ENCODE results near the gene C10orf71. TPM values are rescaled to one million over a fixed set of nuclear protein-coding genes. Genes with fewer than 3 reads are reported as not detected.

Gene C10orf71
- total RNA-seq, 1 donor from 2014 or later = not detected

DNA sequence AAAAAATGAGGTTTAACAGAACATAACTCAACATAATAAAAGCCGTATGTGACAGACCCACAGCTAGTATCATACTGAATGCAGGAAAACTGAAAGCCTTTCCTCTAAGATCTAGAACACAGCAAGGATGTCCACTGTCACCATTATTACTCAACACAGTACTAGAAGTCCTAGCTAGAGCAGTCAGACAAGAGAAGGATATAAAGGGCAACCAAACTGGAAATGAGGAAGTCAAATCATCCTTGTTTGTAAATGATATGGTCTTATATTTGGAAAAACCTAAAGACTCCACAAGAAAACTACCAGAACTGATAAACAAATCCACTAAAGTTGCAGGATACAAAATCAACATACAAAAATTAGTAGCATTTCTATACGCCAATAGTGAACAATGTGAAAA is 45.9 kb downstream of the C10orf71 start:
- no peak for DNase-seq

GRCh38 chr10:49347342-49347741 is 48.4 kb downstream of the C10orf71 start:
- no peak for DNase-seq

DNA sequence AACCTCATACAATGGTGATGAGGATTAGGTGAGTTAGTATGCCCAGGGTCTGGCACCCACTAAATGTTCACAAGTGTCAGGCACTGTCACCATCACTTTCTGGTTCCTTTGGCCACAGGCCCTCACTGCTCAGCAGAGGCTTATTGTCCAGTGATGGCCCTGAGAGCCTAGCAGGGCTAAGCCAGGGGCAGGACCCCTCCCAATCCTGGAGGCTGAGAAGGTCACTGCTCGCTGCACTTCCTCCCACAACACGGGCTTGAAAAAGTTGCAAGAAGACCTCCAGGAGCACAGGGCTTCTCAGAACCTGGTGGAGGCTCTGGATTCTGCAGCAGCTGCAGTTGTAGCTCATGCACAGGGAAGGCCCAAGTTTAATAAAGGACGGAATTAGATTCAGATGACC is 48.9 kb downstream of the C10orf71 start:
- DNase-seq = no peak

DNA sequence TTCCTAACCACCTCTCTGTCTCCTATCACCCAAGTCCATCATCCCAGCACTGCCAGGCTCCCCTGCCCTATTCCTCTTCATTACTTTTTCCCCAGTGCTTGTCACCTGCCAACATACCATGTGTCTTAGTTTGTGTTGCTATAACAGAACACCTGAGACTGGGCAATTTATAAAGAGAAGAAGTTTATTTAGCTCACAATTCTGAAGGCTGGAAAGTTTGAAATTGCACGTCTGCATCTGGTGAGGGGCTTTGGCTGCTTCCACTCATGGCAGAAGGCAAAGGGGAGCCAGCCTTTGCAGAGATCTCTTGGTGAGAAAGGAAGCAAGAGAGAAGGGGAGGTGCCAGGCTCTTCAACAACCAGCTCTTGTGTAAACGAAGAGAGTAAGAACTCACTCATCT is 49.6 kb downstream of the C10orf71 start:
- DNase-seq = no peak

DNA sequence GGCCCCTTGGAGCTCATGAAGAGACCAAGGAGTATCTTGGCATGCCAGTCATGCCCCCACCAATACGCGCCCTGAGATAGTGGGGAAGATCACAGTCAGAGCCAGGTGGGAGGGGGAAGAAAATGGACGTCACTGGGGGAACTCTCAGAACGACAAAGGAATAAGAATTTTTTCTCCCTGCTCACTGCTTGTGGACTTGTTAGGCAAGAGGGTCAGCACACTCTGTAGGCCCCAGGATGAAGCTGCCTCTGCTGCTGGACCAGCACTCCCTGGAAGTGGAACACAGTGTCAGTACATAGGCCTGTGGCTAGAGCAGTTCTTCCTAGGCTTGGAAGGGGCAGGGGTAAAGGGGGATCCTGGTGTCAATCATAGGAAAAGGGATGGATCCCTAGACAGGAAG is 50.4 kb downstream of the C10orf71 start:
- DNase-seq = no peak

- no peak for DNase-seq
Measured at GRCh38 chr10:49350138-49350537, 51.2 kb downstream of the C10orf71 start.

DNA sequence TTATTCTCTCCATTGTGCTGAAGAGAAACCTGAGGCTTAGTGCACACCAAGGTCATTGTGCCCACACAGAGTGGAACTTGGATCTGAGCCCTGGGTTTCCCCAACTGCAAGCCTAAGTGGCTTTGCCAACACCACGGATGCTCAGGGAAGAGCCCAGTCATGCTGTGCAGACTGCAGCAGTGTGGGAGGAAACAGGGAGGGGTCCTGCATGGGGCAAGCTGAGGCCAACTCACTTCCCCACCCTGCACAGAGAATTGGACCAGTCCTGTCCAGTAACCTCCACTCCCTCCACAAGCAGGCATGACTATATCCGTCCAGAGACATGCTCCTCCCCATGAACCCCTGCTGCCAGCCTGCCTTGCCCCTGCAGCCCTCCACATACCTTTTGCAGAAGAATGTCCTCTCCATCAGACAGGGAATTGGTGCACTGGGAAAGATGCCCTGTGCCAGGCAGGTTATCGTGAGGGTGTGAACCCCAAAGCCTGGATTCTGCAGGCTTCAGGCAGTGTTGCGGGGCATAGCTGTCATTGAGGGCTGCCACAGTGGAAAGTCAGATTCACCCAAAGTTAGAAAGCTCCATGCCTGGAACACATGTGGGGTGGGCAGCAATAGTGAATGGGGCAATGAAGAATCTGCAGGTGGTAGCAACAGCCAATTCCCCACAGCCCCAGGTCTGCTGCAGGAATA is 52.0 kb downstream of the C10orf71 start:
- no peak for DNase-seq

DNA sequence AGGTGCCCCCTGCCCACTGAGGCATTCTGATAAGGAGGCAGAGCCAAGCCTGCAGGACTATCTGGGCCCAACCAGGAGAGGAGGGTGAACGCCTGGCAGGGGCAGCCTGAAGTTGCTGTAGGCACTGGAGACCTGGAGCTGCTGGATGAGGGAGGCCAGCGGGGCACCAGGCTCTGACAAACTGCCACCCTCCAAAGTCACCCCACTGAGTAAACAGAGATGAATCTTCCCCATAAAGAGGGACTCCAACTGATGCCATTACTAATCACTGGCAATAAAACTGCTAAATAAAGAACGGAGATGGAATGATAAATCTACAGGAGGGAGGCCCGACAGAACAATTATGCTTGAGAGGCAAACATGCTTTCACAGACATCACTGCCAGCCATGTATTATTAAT is 52.7 kb downstream of the C10orf71 start:
- DNase-seq = no peak

DNA sequence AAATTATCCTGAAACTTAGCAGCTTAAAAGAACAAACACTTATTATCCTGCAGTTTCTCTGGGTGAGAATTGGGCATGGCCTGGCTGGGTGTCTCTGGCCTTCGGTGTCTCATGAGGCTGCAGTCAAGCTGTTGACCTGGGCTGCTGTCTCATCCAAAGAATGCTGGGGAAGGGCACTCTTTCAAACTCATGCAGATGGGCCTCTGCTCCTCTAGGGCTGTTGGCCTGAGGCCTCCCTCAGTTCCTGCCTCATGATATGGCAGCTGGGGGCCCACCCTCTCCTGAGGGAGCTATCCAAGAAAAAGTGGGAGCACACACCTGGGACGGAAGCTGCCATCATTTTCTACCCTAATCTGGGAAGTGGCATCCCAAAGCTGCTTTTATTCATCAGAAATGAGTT is 53.4 kb downstream of the C10orf71 start:
- no peak for DNase-seq

DNA sequence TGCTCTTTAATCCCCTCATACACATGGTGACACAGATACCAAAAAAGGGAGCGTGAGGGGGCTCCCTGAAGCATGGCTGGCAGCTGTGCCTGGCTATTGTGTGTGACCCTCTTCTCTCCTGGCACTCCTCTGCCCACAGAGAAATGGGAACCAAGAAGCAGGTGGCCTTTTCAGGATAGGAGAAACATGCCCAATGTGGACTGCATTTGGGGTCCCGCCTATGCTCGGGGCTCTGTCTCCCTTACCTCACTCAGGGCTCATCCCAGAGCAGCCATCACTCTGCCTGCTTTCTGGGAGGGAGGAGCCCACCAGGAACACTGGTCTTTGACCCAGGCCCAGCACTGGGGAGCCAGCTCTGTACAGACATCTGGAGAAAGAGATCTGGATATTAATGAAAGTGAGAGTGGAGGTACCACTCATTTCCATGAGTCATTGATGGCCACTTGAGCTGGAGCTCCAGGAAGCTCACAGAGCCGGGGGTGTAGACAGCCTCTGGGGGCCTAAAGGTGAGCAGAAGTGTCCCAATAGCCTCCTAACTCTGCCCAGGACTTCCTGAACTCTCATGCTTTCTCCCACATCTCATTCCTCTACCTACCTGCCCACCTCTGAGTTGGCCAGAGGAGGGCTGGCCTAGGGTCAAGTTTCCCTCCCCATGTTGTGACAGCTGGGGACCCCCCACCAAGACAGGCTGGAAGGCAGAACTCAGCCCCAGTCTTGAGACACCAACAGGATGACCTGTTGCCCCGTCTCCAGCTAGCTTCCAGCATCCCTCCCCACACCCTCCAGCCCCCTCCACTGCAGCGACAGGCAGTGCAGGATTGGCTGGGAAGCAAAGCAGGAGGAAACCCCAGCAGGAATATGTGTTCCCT is 54.3 kb downstream of the C10orf71 start:
- DNase-seq = no peak

DNA sequence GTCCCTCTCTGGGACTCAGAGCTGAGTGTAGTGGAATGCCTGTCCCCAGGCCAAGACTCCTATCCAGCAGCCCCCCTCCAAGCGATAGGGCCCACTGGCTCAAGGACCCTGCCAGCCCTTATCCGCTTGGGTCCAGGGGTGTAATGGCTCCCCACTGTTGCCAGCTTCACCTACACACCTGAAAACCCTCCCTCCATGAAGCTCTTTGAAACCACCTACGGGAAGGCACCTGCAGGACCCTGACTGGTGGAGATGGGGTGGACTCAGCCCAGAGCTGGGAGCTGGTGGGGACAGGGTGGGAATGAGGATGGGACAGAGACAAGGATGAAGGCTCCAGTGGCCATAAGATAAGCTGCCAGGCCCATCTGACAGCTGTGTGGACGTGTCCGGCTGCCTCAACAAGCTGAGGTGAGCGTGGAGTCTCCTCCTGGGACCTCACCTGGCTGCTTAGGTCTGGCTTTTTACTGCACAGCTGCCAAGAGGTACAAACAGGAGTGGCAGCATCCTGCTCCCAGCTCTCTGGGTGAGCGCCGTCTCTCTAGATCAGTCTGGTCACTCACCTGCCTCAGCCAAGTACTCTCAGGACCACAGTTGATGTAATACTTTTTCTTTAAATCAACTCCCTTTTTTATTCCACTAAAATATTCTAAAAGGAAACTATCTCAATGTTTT is 55.1 kb downstream of the C10orf71 start:
- no peak for DNase-seq

- no peak for DNase-seq
Measured at GRCh38 chr10:49354593-49354992, 55.6 kb downstream of the C10orf71 start.

- no peak for DNase-seq
Measured at GRCh38 chr10:49355221-49355620, 56.3 kb downstream of the C10orf71 start.

GRCh38 chr10:49356181-49356580 is 57.2 kb downstream of the C10orf71 start:
- DNase-seq = no peak

DNA sequence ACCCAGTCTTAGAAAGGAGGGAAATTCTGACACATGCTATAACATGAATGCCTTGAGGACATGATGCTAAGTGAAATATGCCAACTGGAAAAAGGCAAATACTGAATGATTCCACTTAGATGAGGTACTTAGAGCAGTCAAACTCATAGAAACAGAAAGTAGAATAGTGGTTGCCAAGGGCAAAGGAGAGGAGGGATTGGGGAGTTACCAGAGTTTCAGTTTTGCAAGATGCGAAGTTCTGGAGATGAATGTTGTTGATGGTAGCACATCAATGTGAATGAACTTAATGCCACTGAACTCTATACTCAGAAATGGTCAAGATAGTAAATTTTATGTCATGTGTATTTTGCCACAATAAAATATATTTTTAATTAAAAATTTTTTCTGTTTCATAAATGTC is 58.0 kb downstream of the C10orf71 start:
- no peak for DNase-seq

- no peak for DNase-seq
Measured at GRCh38 chr10:49357910-49358309, 58.9 kb downstream of the C10orf71 start.

GRCh38 chr10:49359349-49360270 is 60.6 kb downstream of the C10orf71 start:
- no peak for DNase-seq

- no peak for DNase-seq
Measured at GRCh38 chr10:49360271-49361177, 61.6 kb downstream of the C10orf71 start.

- DNase-seq = no peak
Measured at GRCh38 chr10:49361178-49361554, 62.2 kb downstream of the C10orf71 start.

DNA sequence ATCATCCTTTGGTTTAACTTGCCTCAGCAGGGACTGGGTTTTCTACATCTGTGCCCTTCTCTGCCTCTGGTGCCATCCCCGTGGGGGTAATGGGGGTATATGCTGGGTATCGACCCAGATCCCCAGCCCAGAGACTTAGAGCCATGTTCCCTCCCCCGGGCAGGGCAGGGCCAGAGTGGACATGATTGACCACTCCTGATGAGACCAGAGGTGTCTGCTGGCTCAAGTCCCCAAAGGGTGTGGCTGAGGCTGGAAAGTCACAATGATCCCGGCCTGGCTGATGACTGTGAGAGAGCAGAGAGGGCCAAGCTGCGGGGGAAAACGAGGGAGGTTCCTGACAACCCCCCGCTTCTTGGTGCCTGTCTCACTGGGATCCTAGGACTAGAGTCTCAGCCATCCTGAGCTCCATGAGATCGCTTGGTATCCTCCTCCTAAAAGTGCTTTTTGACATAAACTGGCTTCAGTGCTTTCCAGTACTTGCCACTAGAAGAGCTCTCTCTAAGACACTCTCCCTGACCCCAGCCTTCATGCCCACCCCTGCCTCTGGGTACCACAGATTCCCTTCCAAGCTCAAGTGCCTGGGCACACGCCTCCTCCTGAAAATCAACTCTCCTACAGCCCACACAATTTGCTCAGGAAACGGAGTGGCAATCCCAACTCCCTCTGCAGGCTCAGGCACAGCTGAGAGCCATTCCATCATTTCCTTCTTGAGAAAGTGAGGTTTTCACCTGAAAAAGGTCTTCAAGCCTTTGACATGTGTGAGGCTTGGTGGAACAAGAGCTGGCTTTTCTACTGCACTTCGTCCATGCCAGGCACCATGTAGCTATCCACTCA is 63.0 kb downstream of the C10orf71 start:
- no peak for DNase-seq
